CD14-positive monocyte (primary cell): Measurements from ENCODE around the gene FOLR1. TPM values are rescaled to one million over a fixed set of nuclear protein-coding genes. Genes with fewer than 3 reads are reported as not detected.
"Not testable (repeated sequence)": the region's sequence is repeated elsewhere in the genome, so short reads cannot be mapped to it uniquely, and the experiment has no call there.

Source experiments
- DNase-seq, 3 donors: peaks; one replicate each; pipeline ENCODE4 v3.0.0-alpha.2; 2011 to 2022
- H2AFZ ChIP-seq: 2 replicates; pipeline ENCODE4 v1.6.0; 2012; ENCODE audit warnings: mild to moderate bottlenecking, low read depth, low read length, inconsistent platforms; ENCODE audit not compliant: insufficient read depth, poor library complexity, severe bottlenecking
- H3K27ac ChIP-seq, 2 donors: 1 replicate in 1 of 2; 2 replicates in 1 of 2; pipeline ENCODE4 v1.5.1; 2012 to 2013; ENCODE audit warnings: low read length in 2 of 2, control low read depth in 1 of 2, inconsistent platforms in 1 of 2, low read depth in 1 of 2, mild to moderate bottlenecking in 1 of 2
- H3K27me3 ChIP-seq, 2 donors: one replicate each; pipeline versions ENCODE4 v1.6.0 to v1.6.1; 2011 to 2013; ENCODE audit warnings: low read length in 2 of 2; ENCODE audit not compliant: control insufficient read depth in 2 of 2, insufficient read depth in 2 of 2
- H3K36me3 ChIP-seq, 2 donors: replicated peaks in 1 of 2; 1 replicate in 1 of 2; 2 replicates in 1 of 2; pipeline versions ENCODE4 v1.5.1 to v1.6.1; 2012 to 2013; ENCODE audit warnings: low read length in 2 of 2, control low read depth in 1 of 2, inconsistent platforms in 1 of 2, mild to moderate bottlenecking in 1 of 2; ENCODE audit not compliant: insufficient read depth in 2 of 2, control insufficient read depth in 1 of 2
- H3K4me1 ChIP-seq, 2 donors: 1 replicate in 1 of 2; 2 replicates in 1 of 2; pipeline versions ENCODE4 v1.5.1 to v1.6.1; 2012 to 2013; ENCODE audit warnings: low read length in 2 of 2, control low read depth in 1 of 2, inconsistent platforms in 1 of 2, mild to moderate bottlenecking in 1 of 2, moderate library complexity in 1 of 2; ENCODE audit not compliant: insufficient read depth in 2 of 2, control insufficient read depth in 1 of 2
- H3K4me2 ChIP-seq: replicated peaks from 2 replicates; pipeline ENCODE3; 2012; ENCODE audit warnings: low read length, moderate library complexity, mild to moderate bottlenecking; ENCODE audit not compliant: poor library complexity, severe bottlenecking; ENCODE audit errors: extremely low read depth
- H3K4me3 ChIP-seq, 3 experiments: fragments of 200-600 bp in 1 of 3; sonication (generic) in 1 of 3; replicated peaks in 1 of 3; 1 replicate in 2 of 3; 2 replicates in 1 of 3; pipeline ENCODE4 v1.5.1; 2011 to 2013; ENCODE audit warnings: low read length in 3 of 3, mild to moderate bottlenecking in 3 of 3, control low read depth in 2 of 3, low read depth in 2 of 3, inconsistent platforms in 1 of 3, moderate library complexity in 1 of 3
- H3K79me2 ChIP-seq: 2 replicates; pipeline ENCODE4 v1.6.0; 2012; ENCODE audit warnings: mild to moderate bottlenecking, control low read depth, inconsistent platforms, low read length, moderate library complexity; ENCODE audit not compliant: insufficient read depth
- H3K9ac ChIP-seq: 2 replicates; pipeline ENCODE4 v1.6.0; 2017; ENCODE audit warnings: low read length, mild to moderate bottlenecking; ENCODE audit not compliant: insufficient read depth, poor library complexity, severe bottlenecking
- H3K9me3 ChIP-seq, 2 donors: replicated peaks in 1 of 2; 1 replicate in 1 of 2; 2 replicates in 1 of 2; pipeline versions ENCODE4 v1.5.1 to v1.6.1; 2012 to 2013; ENCODE audit warnings: low read length in 2 of 2, control low read depth in 1 of 2; ENCODE audit not compliant: control insufficient read depth in 1 of 2, insufficient read depth in 1 of 2
- H4K20me1 ChIP-seq: 2 replicates; pipeline ENCODE4 v1.6.0; 2012; ENCODE audit warnings: mild to moderate bottlenecking, low read length, control low read depth, moderate library complexity; ENCODE audit not compliant: insufficient read depth
- H3K27ac Mint-ChIP-seq, 7 donors: one replicate each; pipeline ENCODE4 v1.8.0; 2020; ENCODE audit warnings: mild to moderate bottlenecking in 7 of 7, mixed read lengths in 7 of 7, moderate library complexity in 6 of 7, inconsistent platforms in 2 of 7
- H3K27me3 Mint-ChIP-seq, 3 donors: one replicate each; pipeline ENCODE4 v1.8.0; 2021 to 2022; ENCODE audit warnings: low read depth in 3 of 3, mild to moderate bottlenecking in 3 of 3, mixed read lengths in 3 of 3, moderate library complexity in 3 of 3, inconsistent platforms in 1 of 3
- H3K36me3 Mint-ChIP-seq, 2 donors: one replicate each; pipeline ENCODE4 v1.8.0; 2020; ENCODE audit warnings: mixed read lengths in 2 of 2, inconsistent platforms in 1 of 2, mild to moderate bottlenecking in 1 of 2
- H3K4me1 Mint-ChIP-seq: one replicate; pipeline ENCODE4 v1.8.0; 2020; ENCODE audit warnings: mild to moderate bottlenecking, mixed read lengths
- H3K4me3 Mint-ChIP-seq, 2 donors: one replicate each; pipeline ENCODE4 v1.8.0; 2020; ENCODE audit warnings: mild to moderate bottlenecking in 2 of 2, mixed read lengths in 2 of 2, moderate library complexity in 1 of 2
- H3K9me3 Mint-ChIP-seq, 7 donors: one replicate each; pipeline ENCODE4 v1.8.0; 2020 to 2022; ENCODE audit warnings: mixed read lengths in 7 of 7, mild to moderate bottlenecking in 6 of 7, moderate library complexity in 6 of 7, inconsistent platforms in 2 of 7
- CTCF ChIP-seq: fragments of 200-600 bp; IDR thresholded peaks from one replicate; pipeline ENCODE4 v1.8.0; 2022; ENCODE audit warnings: antibody characterized with exemption, mild to moderate bottlenecking
- WGBS: methylation state at CpG from one replicate; pipeline ENCODE4 v1.1.5; 2013; ENCODE audit warnings: missing lambda C conversion rate; ENCODE audit not compliant: insufficient coverage; 5-methylcytosine and 5-hydroxymethylcytosine counted together
- intact Hi-C, 2 donors: fragments of 100-400 bp; cut with micrococcal nuclease; formaldehyde crosslinking; loops; one replicate each; pipeline versions ENCODE4 v1.15.0 to v1.15.1; 2023
- polyA plus RNA-seq, 3 donors: library from polyadenylated mRNA; depleted of rRNA in 1 of 3; unstranded in 2 of 3; stranded (reverse) in 1 of 3; fragments of 300-500 nt in 2 of 3; fragments of >200 nt in 1 of 3; fragmentation: Illumina TruSeq in 2 of 3; gene quantifications; 1 replicate in 2 of 3; 2 replicates in 1 of 3; pipeline ENCODE4 v1.2.3, GENCODE V29; 2012 to 2021

The FOLR1 gene
- polyA plus RNA-seq, 3 donors, result not detected

- Mint-ChIP-seq H3K4me1 (no peaks in the 10 kb centered on the region), H3K36me3 (no peaks in the 10 kb centered on the region), H3K27me3 (peaks cover 8 to 16% (median 9%) of the 10 kb centered on the region in 3 donors), H3K27ac (no peak overlapping the region), H3K4me3 (no peak overlapping the region), H3K9me3 (no peaks in the 10 kb centered on the region)
- Histone ChIP-seq H2AFZ (no peak overlapping the region), H3K4me2 (no peak overlapping the region), H3K4me1 (no peaks in the 10 kb centered on the region), H4K20me1 (no peaks in the 10 kb centered on the region), H3K27ac (no peak overlapping the region), H3K27me3 (peaks cover 0 to 2% of the 10 kb centered on the region in 2 donors), H3K9me3 (no peaks in the 10 kb centered on the region), H3K4me3 (no peak overlapping the region), H3K9ac (no peak overlapping the region), H3K36me3 (no peaks in the 10 kb centered on the region), H3K79me2 (no peaks in the 10 kb centered on the region)
- no peak for DNase-seq
- TF ChIP-seq CTCF, result no peak
- 99% methylated on average over 13 of the region's 16 CpGs for WGBS
- intact Hi-C loops, result no loop called here
Observed at GRCh38 chr11:72162891-72163492, 28.9 kb upstream of the FOLR1 start.

GRCh38 chr11:72164187-72164586 lies 27.8 kb upstream of the FOLR1 start:
- H4K20me1 ChIP-seq, H3K4me2 ChIP-seq, H3K9me3 Mint-ChIP-seq, H3K79me2 ChIP-seq, H3K4me3 ChIP-seq, H3K9ac ChIP-seq, H3K27me3 ChIP-seq, H3K4me3 Mint-ChIP-seq, H3K27ac Mint-ChIP-seq, H3K36me3 ChIP-seq, DNase-seq, intact Hi-C loops, H3K9me3 ChIP-seq, H3K4me1 Mint-ChIP-seq, H2AFZ ChIP-seq, H3K4me1 ChIP-seq, H3K36me3 Mint-ChIP-seq, H3K27ac ChIP-seq: not testable (repeated sequence)
- no CpG with 5 or more reads among the region's 3 CpGs for WGBS
- peaks cover 7 to 16% (median 12%) of the 10 kb centered on the region in 3 donors for H3K27me3 Mint-ChIP-seq

- H3K9ac ChIP-seq, H3K4me3 ChIP-seq, H3K27ac Mint-ChIP-seq, H4K20me1 ChIP-seq, H2AFZ ChIP-seq, H3K4me3 Mint-ChIP-seq, H3K36me3 ChIP-seq, H3K27me3 Mint-ChIP-seq, H3K79me2 ChIP-seq, H3K9me3 ChIP-seq, H3K27ac ChIP-seq, H3K36me3 Mint-ChIP-seq, intact Hi-C loops, H3K4me2 ChIP-seq, DNase-seq, H3K27me3 ChIP-seq, H3K9me3 Mint-ChIP-seq: not testable (repeated sequence)
- peaks cover 5 to 10% of the 10 kb centered on the region in 2 donors for H3K4me1 ChIP-seq
- WGBS, result 95% methylated on average over 4 of the region's 5 CpGs
- H3K4me1 Mint-ChIP-seq, result peaks cover 12% of the 10 kb centered on the region
Observed at GRCh38 chr11:72169046-72169555, 22.8 kb upstream of the FOLR1 start.

- 88% methylated on average over 1 of the region's 3 CpGs for WGBS
- Mint-ChIP-seq H3K4me1 (peaks cover 12% of the 10 kb centered on the region), H3K4me3 (peak overlapping the region in 1 of 2 donors; percentile 46)
- H3K79me2 ChIP-seq, H3K27ac ChIP-seq, DNase-seq, H3K36me3 ChIP-seq, H3K36me3 Mint-ChIP-seq, H3K27me3 ChIP-seq, H2AFZ ChIP-seq, H3K9me3 ChIP-seq, H3K4me2 ChIP-seq, H3K27me3 Mint-ChIP-seq, H3K4me3 ChIP-seq, H4K20me1 ChIP-seq, intact Hi-C loops, H3K9ac ChIP-seq, H3K27ac Mint-ChIP-seq, H3K9me3 Mint-ChIP-seq: not testable (repeated sequence)
- H3K4me1 ChIP-seq, result peaks cover 5 to 10% of the 10 kb centered on the region in 2 donors
Observed at GRCh38 chr11:72169754-72170153, 22.2 kb upstream of the FOLR1 start.
